AG04449 (cell line): ENCODE data around the gene CCDC3.

Experiments
- CTCF ChIA-PET: fragments of 350-600 bp; formaldehyde crosslinking; extraction: SDS; loops from one replicate; lab custom pipeline; 2021; ENCODE audit warnings: antibody characterized with exemption; lab: Yijun Ruan, JAX
- POLR2A ChIA-PET: fragments of 400-600, 350-600 bp; formaldehyde crosslinking; extraction: SDS; loops from one replicate; lab custom pipeline; 2020; ENCODE audit warnings: antibody characterized with exemption, inconsistent platforms; lab: Yijun Ruan, JAX
- DNase-seq: peaks from one replicate; pipeline ENCODE4 v3.0.0-alpha.2; 2010; ENCODE audit warnings: low read depth, low spot score
- H3K4me3 ChIP-seq: 2 replicates; pipeline ENCODE4 v1.5.1; 2011; ENCODE audit warnings: low read depth, mild to moderate bottlenecking, control low read depth, low read length
- CTCF ChIP-seq: IDR thresholded peaks from one replicate; pipeline ENCODE4 v1.5.1; 2011; ENCODE audit warnings: mild to moderate bottlenecking, moderate library complexity, low read length, control low read depth, inconsistent platforms; ENCODE audit not compliant: insufficient read depth; ENCODE audit errors: missing control alignments

CCDC3 gene

DNA sequence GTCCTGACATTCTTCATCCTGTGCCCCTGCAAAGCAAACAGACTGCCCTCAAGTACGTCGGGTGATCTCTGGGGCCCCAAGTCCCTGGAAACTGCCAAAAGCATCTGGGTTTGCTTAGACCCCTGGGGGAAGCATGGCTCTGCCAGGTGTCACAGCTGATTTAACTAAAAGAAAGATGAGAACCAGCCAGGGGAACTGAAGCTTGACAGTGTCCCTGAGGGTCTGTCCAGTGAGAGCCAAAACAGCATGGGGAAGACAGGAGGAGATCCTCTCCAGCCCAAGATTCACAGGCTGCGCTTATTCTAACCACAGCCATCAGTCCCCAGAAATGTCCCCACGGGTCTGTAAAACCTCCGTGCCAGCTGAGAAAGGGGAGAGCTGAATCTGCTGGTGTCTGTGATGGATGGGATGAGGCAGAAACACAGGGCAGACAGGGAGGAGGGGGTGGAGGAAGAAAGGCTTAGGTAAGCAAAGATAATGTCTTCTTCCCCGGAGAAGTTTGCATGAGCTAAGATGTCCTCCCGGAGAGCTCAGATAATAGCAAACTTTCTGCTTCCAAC lies 21.3 kb downstream of the CCDC3 start:
- POLR2A ChIA-PET, result no interaction called here
- CTCF ChIA-PET, result no interaction called here
- no peak for DNase-seq
- TF ChIP-seq CTCF, result no peak
- H3K4me3 ChIP-seq, result no peak overlapping the region

GRCh38 chr10:12978891-12979290 lies 22.6 kb downstream of the CCDC3 start:
- POLR2A ChIA-PET, result no interaction called here
- H3K4me3 ChIP-seq, result no peak overlapping the region
- CTCF ChIA-PET, result no interaction called here
- TF ChIP-seq CTCF, result no peak
- DNase-seq, result no peak

DNA sequence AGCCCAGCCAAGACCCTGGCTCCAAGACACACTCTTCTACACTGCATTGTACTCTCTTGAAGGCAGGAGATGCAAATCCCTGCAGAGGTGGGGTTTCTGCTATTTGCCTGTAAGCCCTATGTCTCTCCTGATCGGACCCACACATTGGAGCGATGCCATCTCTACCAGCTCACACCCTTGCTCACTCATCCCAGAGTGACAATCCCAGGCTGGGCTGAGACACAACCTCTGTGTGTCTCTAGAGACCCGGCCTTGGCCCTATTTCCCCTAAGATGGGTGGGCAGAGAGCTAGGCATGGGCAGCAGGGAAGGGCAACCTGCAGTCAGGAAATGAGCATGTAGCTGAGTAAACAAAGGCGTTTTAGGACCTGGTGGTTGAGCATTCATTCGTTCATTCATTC lies 25.6 kb downstream of the CCDC3 start:
- CTCF ChIA-PET, result no interaction called here
- H3K4me3 ChIP-seq, result no peak overlapping the region
- DNase-seq, result no peak
- POLR2A ChIA-PET, result no interaction called here
- TF ChIP-seq CTCF, result no peak

GRCh38 chr10:12975266-12975665 lies 26.2 kb downstream of the CCDC3 start:
- no peak for DNase-seq
- POLR2A ChIA-PET, result no interaction called here
- TF ChIP-seq CTCF, result no peak
- no peak overlapping the region for H3K4me3 ChIP-seq
- CTCF ChIA-PET, result no interaction called here

GRCh38 chr10:12974491-12975199 lies 26.9 kb downstream of the CCDC3 start:
- no peak for DNase-seq
- CTCF ChIA-PET, result no interaction called here
- no peak overlapping the region for H3K4me3 ChIP-seq
- no peak for TF ChIP-seq CTCF
- POLR2A ChIA-PET, result no interaction called here

DNA sequence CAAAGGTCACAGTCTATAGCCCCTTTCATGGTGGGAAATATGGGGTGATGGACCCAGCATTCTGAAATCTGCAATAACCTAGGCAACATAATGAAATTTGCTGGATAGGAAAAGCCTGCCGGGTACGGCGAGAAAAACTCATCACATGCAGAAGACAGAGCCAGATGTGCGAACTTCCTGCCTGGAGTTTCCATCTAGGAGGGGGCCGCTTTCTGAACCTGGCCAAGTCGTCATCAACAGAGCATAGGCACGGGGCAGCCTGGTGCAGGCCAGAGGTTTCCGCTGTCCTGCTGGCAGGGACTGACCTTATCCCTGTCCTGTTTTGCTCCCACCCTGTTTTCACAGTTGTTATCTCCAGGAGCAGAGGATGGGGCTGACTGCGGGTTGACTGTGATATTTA lies 27.4 kb downstream of the CCDC3 start:
- DNase-seq, result no peak
- no peak overlapping the region for H3K4me3 ChIP-seq
- ChIA-PET POLR2A (no interaction called here), CTCF (no interaction called here)
- TF ChIP-seq CTCF, result no peak
